Testis (tissue), 2 donors: ENCODE measurements around the gene SLC15A5.

Experiments used
- POLR2A ChIP-seq: fragments of 450-650 bp; IDR thresholded peaks from one replicate; pipeline ENCODE4 v1.6.1; 2017; ENCODE audit warnings: antibody characterized with exemption, mild to moderate bottlenecking, moderate library complexity
- TF ChIP-seq, protein P1 (sequence below), 3 experiments: fragments of 450-650 bp in 2 of 3; fragments of 200-600 bp in 1 of 3; sonication (generic) in 1 of 3; IDR thresholded peaks; one replicate each; pipeline ENCODE4 v1.5.1; 2016 to 2019; ENCODE audit warnings: antibody characterized with exemption in 3 of 3, mild to moderate bottlenecking in 2 of 3, moderate library complexity in 1 of 3

DNA sequence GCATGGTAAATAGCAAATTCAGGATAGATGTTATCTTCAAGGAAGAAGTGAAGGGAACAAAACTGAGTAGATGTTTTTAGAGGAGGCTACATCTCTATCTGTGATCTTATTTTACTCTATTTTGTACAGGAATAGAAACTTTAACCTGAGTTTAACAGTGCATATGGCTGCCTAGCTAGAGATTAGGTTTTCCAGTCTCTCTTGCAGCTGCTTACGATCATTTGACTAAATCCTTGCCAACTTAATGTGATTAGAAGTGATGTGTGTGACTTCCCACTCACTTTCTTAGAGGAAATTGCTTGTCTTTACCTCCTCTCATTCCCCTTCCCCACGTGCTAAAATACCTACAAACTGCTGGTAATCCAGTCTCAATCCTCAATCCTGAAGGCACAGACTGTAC lies 26.5 kb upstream of the SLC15A5 start:
- TF ChIP-seq, protein P1, sequence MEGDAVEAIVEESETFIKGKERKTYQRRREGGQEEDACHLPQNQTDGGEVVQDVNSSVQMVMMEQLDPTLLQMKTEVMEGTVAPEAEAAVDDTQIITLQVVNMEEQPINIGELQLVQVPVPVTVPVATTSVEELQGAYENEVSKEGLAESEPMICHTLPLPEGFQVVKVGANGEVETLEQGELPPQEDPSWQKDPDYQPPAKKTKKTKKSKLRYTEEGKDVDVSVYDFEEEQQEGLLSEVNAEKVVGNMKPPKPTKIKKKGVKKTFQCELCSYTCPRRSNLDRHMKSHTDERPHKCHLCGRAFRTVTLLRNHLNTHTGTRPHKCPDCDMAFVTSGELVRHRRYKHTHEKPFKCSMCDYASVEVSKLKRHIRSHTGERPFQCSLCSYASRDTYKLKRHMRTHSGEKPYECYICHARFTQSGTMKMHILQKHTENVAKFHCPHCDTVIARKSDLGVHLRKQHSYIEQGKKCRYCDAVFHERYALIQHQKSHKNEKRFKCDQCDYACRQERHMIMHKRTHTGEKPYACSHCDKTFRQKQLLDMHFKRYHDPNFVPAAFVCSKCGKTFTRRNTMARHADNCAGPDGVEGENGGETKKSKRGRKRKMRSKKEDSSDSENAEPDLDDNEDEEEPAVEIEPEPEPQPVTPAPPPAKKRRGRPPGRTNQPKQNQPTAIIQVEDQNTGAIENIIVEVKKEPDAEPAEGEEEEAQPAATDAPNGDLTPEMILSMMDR (IDR thresholded peaks at IDR 0.05) = no peak
- TF ChIP-seq POLR2A = no peak
